ENCODE data around the gene LRP1. TPM values are rescaled to one million over a fixed set of nuclear protein-coding genes. Genes with fewer than 3 reads are reported as not detected.
A peak's percentile ranks its signal among the peaks of the same experiment; 100 is the strongest.

LRP1 gene
- total RNA-seq, 2 experiments from 2014 or later: 1.1 to 4.4 TPM

- TF ChIP-seq CTCF (conservative IDR thresholded peaks at IDR 0.05; ENCODE audit: low read length): no peak
- no peak for TF ChIP-seq EZH2phosphoT487 (IDR thresholded peaks at IDR 0.05; ENCODE audit: borderline replicate concordance, low read depth, low read length)
- Histone ChIP-seq H3K79me2 (ENCODE audit: insufficient read depth, low read depth, low read length) (no peaks in the 10 kb centered on the region), H3K27ac (ENCODE audit: low read depth, low read length, poor library complexity, severe bottlenecking) (peak overlapping the region; percentile 92), H4K20me1 (ENCODE audit: insufficient read depth, low read length) (0 out of 2 replicates have a peak, but pooled peaks cover 6% of the 10 kb centered on the region), H3K9me2 (ENCODE audit: insufficient read depth, low read length) (no peaks in the 10 kb centered on the region), H3K4me1 (ENCODE audit: insufficient read depth, low read length, poor library complexity, severe bottlenecking) (peaks cover 49% of the 10 kb centered on the region), H3K4me2 (ENCODE audit: low read length) (peak overlapping the region; percentile 99), H3K9me3 (ENCODE audit: low read length) (no peaks in the 10 kb centered on the region), H3K4me3 (ENCODE audit: low read depth, low read length, poor library complexity, severe bottlenecking) (peak overlapping the region; percentile 74), H3K36me3 (ENCODE audit: insufficient read depth, low read length) (peaks cover 34% of the 10 kb centered on the region), H2AFZ (ENCODE audit: low read length) (no peak overlapping the region)
- ChIA-PET CTCF (ENCODE audit: unreplicated experiment) (interaction anchor here (0.5 to 3.0 kb wide), 3 partner anchors 8 to 716 kb away, joined by 8 to 18 read pairs (median 10); partner anchors contain the start of gene SHMT2), POLR2A (interaction anchor here (1.0 to 7.3 kb wide), 4 partner anchors 7 to 221 kb away, joined by 3 to 69 read pairs (median 14); partner anchors contain the start of gene SHMT2)
- BruUV-seq (replicated peaks): no TSS peak
- intact Hi-C loops (cut with micrococcal nuclease; ENCODE audit: unreplicated experiment): no loop called here
- DNase-seq (ENCODE audit: low spot score): no peak
These were observed 109.3 kb downstream of the LRP1 start for GRCh38 chr12:57237596-57237931.

- Histone ChIP-seq H3K27ac (ENCODE audit: low read depth, low read length, poor library complexity, severe bottlenecking) (peak overlapping the region; percentile 92), H4K20me1 (ENCODE audit: insufficient read depth, low read length) (0 out of 2 replicates have a peak, but pooled peaks cover 6% of the 10 kb centered on the region), H3K4me3 (ENCODE audit: low read depth, low read length, poor library complexity, severe bottlenecking) (peak overlapping the region; percentile 74), H2AFZ (ENCODE audit: low read length) (peak overlapping the region; percentile 43; the same call in 1 of the 2 replicates), H3K4me2 (ENCODE audit: low read length) (peak overlapping the region; percentile 99), H3K9me2 (ENCODE audit: insufficient read depth, low read length) (no peaks in the 10 kb centered on the region), H3K4me1 (ENCODE audit: insufficient read depth, low read length, poor library complexity, severe bottlenecking) (peaks cover 52% of the 10 kb centered on the region), H3K36me3 (ENCODE audit: insufficient read depth, low read length) (peaks cover 28% of the 10 kb centered on the region), H3K9me3 (ENCODE audit: low read length) (no peaks in the 10 kb centered on the region), H3K79me2 (ENCODE audit: insufficient read depth, low read depth, low read length) (no peaks in the 10 kb centered on the region)
- no TSS peak for BruUV-seq (replicated peaks)
- ChIA-PET CTCF (ENCODE audit: unreplicated experiment) (interaction anchor here (0.5 to 3.0 kb wide), 4 partner anchors 8 to 717 kb away, joined by 3 to 18 read pairs (median 9); partner anchors contain the start of gene SHMT2), POLR2A (interaction anchor here (1.0 to 7.3 kb wide), 4 partner anchors 7 to 220 kb away, joined by 3 to 69 read pairs (median 14); partner anchors contain the start of gene SHMT2)
- peak; percentile 76 for DNase-seq (ENCODE audit: low spot score)
- intact Hi-C loops (cut with micrococcal nuclease; ENCODE audit: unreplicated experiment): no loop called here
- no peak for TF ChIP-seq EZH2phosphoT487 (IDR thresholded peaks at IDR 0.05; ENCODE audit: borderline replicate concordance, low read depth, low read length)
- TF ChIP-seq CTCF (conservative IDR thresholded peaks at IDR 0.05; ENCODE audit: low read length): no peak
These were observed 109.9 kb downstream of the LRP1 start for GRCh38 chr12:57237932-57238853.
